Ramos (cell line): ENCODE measurements around the gene NONO.
"Not testable (repeated sequence)": the region's sequence is repeated elsewhere in the genome, so short reads cannot be mapped to it uniquely, and the experiment has no call there.

Source experiments
- in situ Hi-C: fragments of 300-500 bp; cut with MboI; formaldehyde crosslinking; loops from one replicate; pipeline ENCODE4 v1.14.3; 2022; ENCODE audit warnings: low sequenced_read_pairs; ENCODE audit not compliant: unreplicated experiment

The NONO gene, protein sequence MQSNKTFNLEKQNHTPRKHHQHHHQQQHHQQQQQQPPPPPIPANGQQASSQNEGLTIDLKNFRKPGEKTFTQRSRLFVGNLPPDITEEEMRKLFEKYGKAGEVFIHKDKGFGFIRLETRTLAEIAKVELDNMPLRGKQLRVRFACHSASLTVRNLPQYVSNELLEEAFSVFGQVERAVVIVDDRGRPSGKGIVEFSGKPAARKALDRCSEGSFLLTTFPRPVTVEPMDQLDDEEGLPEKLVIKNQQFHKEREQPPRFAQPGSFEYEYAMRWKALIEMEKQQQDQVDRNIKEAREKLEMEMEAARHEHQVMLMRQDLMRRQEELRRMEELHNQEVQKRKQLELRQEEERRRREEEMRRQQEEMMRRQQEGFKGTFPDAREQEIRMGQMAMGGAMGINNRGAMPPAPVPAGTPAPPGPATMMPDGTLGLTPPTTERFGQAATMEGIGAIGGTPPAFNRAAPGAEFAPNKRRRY

DNA sequence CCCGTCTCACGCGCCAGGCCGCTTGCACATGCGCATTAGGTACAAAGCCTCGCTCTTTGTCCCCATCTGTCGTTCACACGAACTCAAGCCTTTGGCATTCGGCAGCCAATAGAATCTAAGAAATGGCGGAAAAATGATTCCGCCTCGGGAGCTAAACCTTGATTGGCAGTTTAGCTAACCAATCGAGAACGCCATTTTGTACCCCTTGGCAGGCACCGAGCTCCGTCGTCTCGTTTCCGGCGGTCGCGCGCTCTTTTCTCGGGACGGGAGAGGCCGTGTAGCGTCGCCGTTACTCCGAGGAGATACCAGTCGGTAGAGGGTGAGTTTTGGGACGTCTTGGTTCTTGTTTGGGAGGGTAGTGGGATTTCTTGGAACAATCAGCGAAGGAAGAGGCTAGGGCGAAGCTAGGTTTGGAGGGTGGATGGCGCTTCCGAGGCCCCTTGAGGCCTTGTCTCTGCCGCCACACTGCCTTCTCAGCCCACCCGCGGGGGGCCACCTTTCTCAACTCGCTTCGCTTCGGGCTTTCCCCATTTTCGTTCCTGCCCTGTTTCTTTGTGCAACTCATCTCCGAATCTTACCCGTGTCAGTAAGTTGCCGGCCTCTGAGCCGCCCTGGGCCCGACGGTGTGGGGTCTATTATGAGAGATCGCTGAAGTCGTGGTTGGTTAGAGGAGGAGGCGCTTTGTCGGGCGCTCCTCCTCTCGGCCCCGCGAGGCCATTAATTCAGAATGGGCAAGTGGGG lies at the start of gene NONO:
NONO (plus strand) TSS at position 233 of the 741 bp plus-strand sequence. CDS start 7,003 bp downstream, outside the sequence.
- in situ Hi-C loops = no loop called here

DNA sequence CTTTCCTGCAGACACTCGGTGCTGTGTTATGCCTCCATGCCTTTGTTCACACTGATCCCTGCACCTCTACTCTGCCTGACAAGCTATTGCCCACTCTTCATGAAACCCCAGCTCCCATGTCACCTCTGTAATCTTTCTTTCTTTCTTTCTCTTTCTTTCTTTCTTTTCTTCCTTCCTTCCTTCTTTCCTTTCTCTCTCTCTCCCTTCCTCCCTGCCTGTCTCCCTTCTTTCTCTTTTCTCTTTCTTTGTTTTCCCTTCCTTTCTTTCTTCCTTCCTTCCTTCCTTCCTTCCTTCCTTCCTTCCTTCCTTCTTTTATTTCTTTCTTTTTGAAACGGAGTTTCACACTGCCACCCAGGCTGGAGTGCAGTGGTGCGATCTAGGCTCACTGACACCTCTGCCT lies 48.0 kb upstream of the NONO start:
- in situ Hi-C loops = no loop called here

DNA sequence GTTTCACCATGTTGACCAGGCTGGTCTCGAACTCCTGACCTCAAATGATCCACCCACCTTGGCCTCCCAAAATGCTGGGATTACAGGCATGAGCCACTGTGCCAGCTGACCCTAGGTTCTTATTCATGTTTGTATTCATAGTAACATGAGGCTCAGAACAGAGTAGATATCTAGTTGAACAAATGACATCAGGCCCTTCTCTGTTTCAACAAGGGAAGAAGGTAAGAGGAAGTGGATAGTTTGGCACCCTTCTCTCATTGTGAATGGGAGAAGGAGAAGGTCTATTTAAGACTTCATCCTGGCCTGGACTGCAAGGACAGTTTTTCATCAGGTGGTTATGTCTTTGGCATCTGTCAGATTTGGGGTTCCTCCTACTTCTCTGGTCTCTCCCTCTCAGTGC lies 46.6 kb upstream of the NONO start:
- in situ Hi-C loops = no loop called here

DNA sequence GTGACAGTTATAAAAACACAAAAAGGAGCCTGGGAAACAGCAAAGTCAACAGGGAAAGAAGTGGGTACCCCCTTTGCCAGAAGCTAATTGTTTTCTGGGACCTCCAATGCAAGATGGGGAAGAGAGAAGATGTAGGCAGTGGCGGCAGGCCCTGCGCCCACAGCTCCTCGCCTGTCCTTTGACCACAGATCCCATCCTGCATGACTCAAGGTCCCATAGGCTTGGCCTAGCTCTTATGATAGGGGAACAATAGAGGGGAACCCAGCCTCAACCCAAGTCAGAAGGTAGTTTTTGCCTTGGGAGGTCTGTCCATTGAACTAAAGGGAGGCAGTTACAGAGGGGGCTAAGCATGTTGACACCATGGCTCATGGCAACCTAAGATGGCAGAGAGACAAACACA lies 43.7 kb upstream of the NONO start:
- in situ Hi-C loops = no loop called here

DNA sequence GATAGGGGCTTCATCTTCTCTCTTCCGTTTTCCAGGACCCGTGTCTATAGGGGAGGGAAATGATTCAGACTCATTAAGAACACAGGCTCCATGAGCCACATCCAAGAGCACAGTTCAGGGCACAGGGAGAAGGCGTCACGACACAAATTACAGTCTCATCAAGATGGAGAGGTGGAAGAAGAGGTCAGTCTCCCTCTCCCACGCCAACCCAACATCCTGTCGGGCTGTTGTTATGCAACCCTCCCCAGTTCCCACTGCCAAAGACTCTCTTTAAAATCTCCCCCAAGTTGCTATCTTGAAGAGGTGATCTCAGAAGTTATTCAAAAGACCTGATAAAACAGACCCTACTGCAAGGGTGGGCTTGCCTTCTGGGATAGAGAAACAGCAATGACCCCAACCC lies 42.1 kb upstream of the NONO start:
- in situ Hi-C loops = no loop called here

DNA sequence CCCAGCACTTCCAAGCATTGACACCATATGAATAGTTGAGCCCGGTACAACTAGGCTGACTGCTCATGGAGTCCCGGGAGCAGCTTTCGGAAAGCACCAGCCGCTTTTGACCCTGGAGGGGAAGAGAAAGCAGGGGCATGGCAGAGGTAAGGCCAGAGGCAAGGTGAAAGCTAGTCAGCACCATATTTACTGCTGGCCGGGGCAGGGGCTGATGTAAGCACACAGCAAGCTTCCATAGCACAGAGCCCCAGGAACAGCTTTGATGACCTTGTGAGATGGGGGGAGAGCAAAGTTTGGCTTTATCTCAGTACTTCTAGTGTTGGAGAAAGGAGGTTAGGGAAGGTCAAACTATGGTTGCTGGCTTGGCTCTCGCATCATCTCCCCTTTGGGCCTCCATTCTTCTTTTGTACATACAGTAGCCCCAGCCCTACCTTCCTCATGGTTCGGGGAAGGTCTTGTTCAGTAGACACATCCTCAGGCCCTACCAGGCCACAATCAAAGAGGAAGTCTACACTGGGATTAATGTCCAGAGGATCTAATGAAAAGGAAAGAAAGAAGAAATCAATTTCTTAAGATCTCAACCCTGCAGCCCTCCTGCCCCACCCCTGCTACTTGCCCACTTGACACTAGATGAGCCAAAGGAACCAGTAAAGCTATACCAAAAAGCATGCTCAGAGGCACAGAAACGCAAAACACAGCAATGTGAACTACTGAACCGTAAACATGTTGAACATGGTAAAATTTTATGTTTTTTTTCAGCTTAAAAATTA lies 38.9 kb upstream of the NONO start:
- in situ Hi-C loops = no loop called here

DNA sequence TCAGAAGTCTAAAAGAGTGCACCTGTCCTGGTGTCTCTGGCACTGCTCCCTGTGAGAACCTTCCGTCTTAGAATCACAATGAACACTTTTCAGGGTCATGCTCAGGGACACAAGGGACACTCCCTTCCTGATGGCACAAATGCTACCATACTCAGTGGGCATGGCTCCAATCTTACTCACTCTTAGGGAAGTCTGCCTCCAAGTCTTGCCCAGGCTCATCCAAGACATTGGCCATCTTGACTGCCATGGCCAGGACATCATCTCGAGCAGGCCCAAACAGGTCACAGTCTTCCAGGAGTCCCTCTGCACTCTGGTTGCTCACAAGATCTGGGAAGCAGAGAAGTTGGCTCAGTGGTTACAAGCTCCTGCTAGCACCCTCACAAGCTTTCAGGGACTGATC lies 38.3 kb upstream of the NONO start:
- in situ Hi-C loops = no loop called here

DNA sequence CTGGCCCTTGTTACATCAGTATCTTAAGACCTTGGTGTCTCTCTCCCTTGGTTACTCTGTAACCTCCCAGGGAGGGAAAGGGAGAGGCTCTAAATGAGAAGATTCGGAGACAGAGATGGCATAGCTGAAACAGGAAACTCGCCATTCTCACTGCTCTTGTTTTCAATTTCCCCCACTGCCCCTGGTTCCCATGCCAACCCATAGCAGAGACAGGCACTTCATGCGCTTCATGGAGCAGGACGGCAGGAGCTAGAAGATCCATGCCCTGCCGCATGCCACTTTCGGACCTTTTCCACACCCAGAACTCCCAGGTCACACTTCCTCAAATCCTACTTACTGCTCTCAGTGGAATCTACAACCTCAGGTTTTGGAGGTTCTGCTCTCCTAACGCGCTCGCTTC lies 32.6 kb upstream of the NONO start:
- in situ Hi-C loops = no loop called here

DNA sequence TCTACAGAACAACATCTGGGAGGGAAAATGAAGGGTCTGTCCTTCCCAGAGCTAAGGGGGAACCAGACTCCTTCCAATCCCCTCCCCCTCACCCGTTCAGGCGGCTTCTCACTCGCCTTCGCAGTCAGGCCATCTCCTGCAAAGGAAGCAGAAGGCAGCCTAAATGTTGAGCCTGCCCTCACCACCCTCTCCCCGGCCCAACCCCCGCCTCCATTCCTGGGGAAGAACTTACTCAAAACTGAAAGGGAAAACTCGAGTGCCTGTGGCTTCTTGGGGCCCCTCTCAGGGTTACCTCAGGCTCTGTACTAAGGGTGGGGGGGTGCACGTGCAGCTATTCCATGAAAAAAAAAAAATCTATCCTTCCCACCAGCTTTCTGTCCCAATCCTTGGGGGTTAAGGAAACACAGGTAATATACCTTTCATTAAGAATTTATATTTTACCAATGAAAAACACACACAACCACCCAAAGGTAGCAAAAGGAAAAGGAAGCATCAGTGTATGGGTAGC lies 31.9 kb upstream of the NONO start:
- in situ Hi-C loops = no loop called here

DNA sequence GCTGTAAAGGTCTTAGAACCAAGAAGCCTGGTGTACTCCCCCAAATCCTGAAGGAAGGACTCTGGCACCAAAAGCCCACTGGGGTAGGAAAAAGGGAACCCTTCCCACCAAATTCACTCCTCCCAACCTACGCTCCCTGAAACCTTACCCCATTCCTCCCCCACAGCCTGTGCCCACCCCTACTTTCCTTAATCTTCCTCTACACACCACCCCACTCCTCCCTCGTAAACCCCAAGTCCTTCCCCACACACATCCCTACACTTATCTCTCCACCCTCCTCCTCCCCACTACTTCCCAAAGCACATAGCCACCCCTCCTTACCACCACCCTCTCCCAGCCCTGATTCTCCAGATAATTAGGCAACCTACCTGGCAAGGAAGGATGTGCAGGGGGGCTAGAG lies 31.2 kb upstream of the NONO start:
- in situ Hi-C loops = no loop called here

DNA sequence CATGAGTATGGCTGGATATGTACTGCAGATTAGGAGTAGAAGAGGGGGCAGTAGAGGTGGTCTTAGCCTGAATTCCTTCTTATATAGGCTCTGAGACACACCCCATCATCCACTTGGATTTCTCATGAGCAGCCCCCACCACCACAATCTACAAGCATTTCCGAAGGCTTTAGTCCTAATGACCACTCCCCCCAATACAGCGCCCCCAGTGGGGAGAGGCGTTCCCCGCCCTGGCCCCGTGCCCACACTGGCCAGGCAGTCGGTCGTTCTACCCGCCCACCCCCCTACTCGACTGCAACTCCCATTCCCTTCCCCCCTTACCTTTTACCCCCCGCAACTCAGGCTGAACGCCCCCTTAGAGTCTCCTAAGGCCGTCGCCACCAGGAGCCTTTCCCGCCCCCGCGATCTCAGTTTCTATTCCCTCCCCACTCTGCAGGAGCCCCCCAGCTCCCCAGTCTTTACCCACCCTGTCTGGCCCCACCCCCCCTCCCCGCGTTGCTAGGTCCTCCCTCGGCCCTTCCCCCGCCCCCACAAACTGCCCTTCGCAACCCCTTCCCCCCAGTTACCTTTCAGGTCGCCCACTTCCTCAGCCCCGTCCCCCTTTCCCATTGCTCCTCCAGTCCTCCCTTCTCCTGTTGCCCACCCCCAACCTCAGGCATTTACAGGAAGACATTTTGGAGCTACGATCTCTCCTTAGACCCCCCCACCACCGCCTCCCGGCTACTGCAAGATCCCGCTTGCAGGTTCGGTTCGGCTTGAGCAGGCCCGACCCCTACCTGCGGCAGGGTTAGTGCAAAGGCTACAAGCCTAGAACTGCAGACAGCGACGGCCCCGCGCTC lies 30.0 kb upstream of the NONO start:
- in situ Hi-C loops = no loop called here

DNA sequence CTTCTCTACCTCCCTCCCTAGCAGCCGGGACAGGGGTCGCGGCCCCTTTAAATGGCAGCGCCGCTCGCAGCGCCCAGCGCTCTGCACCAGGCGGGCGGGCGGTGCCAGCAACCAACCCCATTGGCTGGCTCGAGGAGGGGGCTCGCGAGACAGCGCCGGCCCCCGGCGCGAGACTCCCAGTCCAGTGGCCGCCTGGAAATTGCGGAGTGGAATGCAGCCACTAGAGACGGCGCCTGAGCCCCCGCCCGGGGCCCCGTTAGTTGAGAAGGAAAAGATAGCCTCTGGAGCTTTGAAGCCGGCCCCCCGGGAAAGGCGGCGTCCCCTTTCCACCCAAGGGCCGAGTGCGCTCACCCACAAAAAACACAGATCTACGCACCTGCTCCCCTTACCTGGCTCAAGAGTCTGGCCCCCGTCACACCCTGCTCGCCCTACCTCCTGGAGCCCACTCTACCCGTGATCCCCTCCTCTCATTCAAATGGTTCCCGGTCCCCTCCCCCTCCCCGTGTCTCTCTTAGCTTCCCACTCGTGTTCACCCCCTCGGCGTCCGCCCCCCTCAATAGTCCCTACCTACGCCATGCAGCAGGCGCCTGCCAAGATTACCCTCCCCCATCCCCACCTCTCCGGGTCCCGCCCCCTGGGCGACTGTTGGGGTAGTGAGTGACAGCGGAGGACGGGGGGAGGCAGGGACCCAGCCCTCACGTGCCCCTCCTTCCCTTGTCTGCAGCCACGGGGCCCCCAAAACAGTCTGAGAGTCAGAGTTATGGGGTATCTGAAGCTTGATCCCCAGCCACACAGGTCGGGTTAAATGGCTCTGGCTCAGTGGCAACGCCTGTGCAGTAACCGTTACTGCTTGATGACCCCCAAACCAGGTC lies 29.1 kb upstream of the NONO start, which contains the start of gene ZMYM3:
ZMYM3 (minus strand) TSS at position 49 of the 872 bp plus-strand sequence. CDS start 885 bp downstream, outside the sequence.
- in situ Hi-C loops = no loop called here

DNA sequence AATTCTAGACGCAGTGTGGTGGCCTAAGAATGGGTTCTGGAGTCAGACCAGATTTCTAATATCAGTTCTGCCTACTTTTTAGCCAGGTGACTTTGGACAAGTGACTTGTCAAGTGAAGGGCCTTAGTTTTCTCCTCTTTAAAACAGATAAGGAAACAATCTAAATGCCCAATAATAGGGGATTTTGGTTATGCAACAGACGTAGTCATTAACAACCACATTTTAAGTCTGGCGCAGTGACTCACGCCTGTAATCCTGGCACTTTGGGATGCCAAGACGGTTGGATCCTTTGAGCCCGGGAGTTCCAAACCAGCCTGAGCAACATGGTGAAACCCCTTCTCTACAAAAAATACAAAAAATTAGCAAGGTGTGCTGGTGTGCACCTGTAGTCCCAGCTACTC lies 27.4 kb upstream of the NONO start:
- in situ Hi-C loops = no loop called here

DNA sequence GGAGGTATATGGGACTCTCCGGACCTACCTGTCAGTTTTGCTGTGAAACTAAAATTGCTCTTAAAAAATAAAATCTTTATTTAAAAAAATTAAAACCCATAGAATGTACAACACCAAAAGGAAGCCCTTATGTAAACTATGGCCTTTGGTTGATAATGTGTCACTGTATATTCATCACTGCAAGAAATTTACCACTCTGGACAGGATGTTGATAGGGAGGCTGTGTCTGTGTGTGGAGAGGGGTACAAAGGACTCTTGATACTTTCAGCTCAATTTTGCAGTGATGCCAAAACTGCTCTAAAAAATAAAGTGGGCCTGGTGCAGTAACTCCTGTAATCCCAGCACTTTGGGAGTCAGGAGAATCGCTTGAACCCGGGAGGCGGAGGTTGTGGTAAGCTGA lies 26.6 kb upstream of the NONO start:
- in situ Hi-C loops = no loop called here

DNA sequence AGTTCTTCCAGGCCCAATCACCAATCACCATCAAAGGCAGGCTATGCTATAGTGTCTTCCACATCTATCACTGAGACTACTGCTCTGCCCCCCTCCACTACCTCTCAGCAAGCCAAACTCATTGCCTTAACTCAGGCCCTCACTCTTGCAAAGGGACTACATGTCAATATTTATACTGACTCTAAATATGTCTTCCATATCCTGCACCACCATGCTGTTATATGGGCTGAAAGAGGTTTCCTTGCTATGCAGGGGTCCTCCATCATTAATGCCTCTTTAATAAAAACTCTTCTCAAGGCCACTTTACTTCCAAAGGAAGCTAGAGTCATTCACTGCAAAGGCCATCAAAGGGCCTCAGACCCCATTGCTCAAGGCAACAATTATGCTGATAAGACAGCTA lies 14.8 kb upstream of the NONO start:
- in situ Hi-C loops = not testable (repeated sequence)

DNA sequence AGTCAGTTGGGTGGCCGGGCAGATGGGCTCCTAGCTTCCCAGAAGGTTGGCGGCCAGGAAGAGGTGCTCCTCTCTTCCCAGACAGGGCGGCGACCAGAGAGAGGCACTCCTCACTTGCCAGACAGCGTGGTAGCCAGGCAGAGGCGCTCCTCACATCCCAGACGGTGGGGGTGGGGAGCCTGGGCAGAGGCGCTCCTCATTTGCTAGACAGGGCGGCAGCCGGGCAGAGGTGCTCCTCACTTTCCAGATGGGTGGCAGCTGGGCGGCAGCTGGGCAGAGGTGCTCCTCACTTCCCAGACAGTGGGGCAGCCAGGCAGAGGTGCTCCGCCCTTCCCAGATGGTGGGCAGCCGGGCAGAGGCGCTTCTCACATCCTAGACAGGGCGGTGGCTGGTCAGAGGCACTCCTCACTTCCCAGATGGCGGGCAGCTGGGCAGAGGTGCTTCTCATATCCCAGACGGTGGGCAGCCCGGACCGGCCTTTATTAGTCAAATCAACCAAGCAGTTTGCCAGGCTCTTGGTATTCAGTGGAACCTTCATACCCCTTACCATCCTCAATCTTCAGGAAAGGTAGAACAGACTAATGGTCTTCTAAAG lies 13.5 kb upstream of the NONO start:
- in situ Hi-C loops = no loop called here

DNA sequence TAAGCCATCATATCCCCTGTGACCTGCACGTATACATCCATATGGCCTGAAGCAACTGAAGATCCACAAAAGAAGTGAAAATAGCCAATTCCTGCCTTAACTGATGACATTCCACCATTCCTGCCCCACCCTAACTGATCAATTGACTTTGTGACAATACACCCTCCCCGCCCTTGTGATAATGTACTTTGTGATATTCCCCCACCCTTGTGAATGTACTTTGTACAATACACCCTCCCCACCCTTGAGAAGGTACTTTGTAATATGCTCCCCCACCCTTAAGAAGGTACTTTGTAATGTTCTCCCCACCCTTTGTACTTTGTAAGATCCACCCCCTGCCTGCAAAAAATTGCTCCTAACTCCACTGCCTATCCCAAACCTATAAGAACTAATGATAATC lies 11.1 kb upstream of the NONO start:
- in situ Hi-C loops = not testable (repeated sequence)

DNA sequence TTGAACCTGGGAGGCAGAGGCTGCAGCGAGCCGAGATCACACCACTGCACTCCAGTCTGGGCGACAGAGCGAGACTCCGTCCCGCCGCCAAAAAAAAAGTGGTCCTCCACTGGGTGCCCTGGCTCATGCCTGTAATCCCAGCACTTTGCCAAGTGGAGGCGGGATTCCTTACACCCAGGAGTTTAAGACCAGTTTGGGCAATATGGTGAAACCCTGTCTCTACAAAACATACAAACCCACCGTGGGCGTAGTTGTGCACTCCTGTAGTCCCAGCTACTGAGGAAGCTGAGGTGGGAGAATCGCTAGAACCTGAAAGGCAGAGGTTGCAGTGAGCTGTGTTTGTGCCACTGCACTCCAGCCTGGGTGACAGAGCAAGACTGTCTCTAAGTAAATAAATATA lies 2.1 kb upstream of the NONO start:
- in situ Hi-C loops = not testable (repeated sequence)
